Measurements from ENCODE around the gene RHOBTB1. TPM values are rescaled to one million over a fixed set of nuclear protein-coding genes. Genes with fewer than 3 reads are reported as not detected.

Gene RHOBTB1
- total RNA-seq, 2 experiments from 2014 or later = 0.04 to 0.21 TPM

DNA sequence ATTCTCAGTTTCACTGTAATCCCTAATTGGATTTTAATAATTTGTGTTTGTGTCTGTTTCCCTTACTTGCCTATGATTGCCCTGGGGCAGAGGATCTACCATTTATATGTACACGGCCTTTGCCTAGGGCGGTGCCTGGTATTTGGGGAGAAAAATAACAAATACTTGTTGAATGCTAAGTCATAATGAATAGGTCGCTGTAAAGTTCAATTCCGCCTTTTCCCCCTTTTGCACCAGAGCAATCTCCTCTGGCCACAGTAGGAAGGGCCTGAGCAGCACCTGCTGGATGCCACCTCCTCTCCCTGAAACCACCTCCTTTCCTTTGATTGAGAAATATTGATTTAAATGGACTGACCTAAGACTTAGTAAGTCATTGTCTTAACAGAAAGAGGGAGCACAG is 70.2 kb downstream of the RHOBTB1 start:
- Mint-ChIP-seq H3K4me1 (no peaks in the 10 kb centered on the region), H3K9me3 (ENCODE audit: low read depth) (no peaks in the 10 kb centered on the region), H3K36me3 (ENCODE audit: low read depth) (no peaks in the 10 kb centered on the region), H3K27me3 (no peaks in the 10 kb centered on the region), H3K4me3 (no peak overlapping the region), H3K27ac (no peak overlapping the region)
- ATAC-seq (no peak), DNase-seq (no peak)
- CTCF ChIA-PET = no interaction called here
- POLR2A ChIA-PET = no interaction called here
- intact Hi-C loops (cut with DNase I, micrococcal nuclease) = no loop called here

DNA sequence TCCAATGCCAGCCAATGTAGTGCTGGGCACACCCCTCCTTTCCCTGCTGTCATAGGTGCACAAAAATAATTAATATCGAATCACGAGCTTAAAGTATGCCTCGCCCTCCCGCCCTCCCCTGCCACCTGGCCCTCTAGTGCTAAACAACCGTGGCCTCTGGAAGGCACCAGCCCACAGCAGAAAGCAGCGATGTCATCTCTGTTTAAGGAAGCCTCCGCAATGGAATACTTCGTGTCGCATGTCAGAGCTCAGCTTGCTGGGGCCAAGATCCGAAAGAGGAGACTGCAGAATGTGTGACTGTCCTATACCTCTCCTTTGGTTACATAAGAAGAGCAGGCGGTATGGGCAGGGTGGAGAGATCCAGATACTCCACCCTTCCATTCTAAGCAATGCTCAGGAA is 71.5 kb downstream of the RHOBTB1 start:
- no peak overlapping the region for H3K4me3 Mint-ChIP-seq
- intact Hi-C loops (cut with DNase I, micrococcal nuclease) = no loop called here
- H3K27ac Mint-ChIP-seq = no peak overlapping the region
- ChIA-PET CTCF (no interaction called here), POLR2A (no interaction called here)
- DNase-seq (no peak), ATAC-seq (no peak)
- no peaks in the 10 kb centered on the region for H3K4me1 Mint-ChIP-seq
- no peaks in the 10 kb centered on the region for H3K36me3 Mint-ChIP-seq (ENCODE audit: low read depth)
- no peaks in the 10 kb centered on the region for H3K9me3 Mint-ChIP-seq (ENCODE audit: low read depth)
- H3K27me3 Mint-ChIP-seq = no peaks in the 10 kb centered on the region

DNA sequence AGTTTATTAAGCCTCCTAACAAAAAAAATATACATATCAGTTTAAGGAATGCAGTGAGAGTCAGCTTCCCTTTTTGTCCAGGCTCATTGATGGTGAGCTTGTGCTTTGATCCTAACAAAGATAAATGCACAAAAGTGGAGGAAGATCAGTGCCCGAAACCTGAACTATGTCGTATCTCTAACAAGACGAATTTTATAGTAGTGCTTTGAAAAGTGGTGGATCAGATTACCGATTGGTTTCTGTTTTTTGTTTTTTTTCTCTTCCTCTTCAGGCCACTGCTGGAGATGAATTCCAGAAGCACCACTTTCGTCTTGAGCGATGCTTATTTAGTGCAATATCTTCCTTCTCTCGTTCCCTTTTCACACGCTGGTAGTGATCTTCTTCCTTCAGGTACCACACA is 72.8 kb downstream of the RHOBTB1 start:
- CTCF ChIA-PET = interaction anchor here (1.1 kb wide), 1 partner anchor 10 kb away, joined by 3 read pairs; no protein-coding TSS in a partner anchor
- intact Hi-C loops (cut with DNase I, micrococcal nuclease) = no loop called here
- Mint-ChIP-seq H3K27ac (no peak overlapping the region), H3K36me3 (ENCODE audit: low read depth) (no peaks in the 10 kb centered on the region), H3K9me3 (ENCODE audit: low read depth) (no peaks in the 10 kb centered on the region), H3K27me3 (peaks cover 1% of the 10 kb centered on the region), H3K4me1 (no peaks in the 10 kb centered on the region), H3K4me3 (no peak overlapping the region)
- POLR2A ChIA-PET = no interaction called here
- ATAC-seq = no peak
- no peak for DNase-seq

DNA sequence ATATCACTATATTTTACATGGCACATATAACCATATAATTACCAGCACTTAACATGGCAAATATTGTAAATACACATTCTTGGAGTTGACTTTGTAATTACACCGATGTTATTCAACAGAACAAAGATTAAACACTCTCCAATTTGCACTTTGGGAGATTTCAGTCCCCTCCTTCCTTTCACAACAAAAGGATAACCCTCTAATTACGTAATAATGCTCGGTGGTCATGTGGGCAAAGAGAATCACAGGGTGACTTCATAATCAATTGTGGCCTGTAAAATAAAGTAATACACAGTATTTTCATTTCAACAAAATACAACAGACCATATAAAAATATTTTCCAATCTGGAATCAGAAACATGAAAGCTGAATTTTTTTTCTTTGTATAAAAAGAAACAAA is 73.2 kb downstream of the RHOBTB1 start:
- Mint-ChIP-seq H3K27me3 (peaks cover 4% of the 10 kb centered on the region), H3K27ac (no peak overlapping the region), H3K36me3 (ENCODE audit: low read depth) (no peaks in the 10 kb centered on the region), H3K4me3 (no peak overlapping the region), H3K9me3 (ENCODE audit: low read depth) (no peaks in the 10 kb centered on the region), H3K4me1 (no peaks in the 10 kb centered on the region)
- ATAC-seq (no peak), DNase-seq (no peak)
- intact Hi-C loops (cut with DNase I, micrococcal nuclease) = no loop called here
- ChIA-PET POLR2A (no interaction called here), CTCF (interaction anchor here (1.1 kb wide), 1 partner anchor 10 kb away, joined by 3 read pairs; no protein-coding TSS in a partner anchor)

DNA sequence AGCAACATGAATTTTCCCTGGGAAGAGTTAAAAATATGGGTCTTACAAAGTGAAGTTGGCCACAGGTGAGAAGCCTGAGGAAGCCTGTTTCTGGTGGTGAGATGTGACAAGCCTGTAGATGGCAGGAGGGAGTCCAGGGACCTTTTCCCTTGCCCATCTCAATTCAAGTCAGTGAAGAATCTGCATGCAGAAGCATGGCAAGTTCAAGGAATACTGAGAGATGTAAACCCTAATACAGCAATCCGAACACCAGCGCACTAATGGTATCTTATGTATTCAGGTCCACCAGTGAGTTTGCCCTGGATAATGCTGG is 73.6 kb downstream of the RHOBTB1 start:
- ATAC-seq (no peak), DNase-seq (no peak)
- Mint-ChIP-seq H3K36me3 (ENCODE audit: low read depth) (no peaks in the 10 kb centered on the region), H3K4me3 (no peak overlapping the region), H3K4me1 (no peaks in the 10 kb centered on the region), H3K9me3 (ENCODE audit: low read depth) (no peaks in the 10 kb centered on the region), H3K27me3 (peaks cover 4% of the 10 kb centered on the region), H3K27ac (no peak overlapping the region)
- POLR2A ChIA-PET = no interaction called here
- intact Hi-C loops (cut with DNase I, micrococcal nuclease) = no loop called here
- CTCF ChIA-PET = no interaction called here

DNA sequence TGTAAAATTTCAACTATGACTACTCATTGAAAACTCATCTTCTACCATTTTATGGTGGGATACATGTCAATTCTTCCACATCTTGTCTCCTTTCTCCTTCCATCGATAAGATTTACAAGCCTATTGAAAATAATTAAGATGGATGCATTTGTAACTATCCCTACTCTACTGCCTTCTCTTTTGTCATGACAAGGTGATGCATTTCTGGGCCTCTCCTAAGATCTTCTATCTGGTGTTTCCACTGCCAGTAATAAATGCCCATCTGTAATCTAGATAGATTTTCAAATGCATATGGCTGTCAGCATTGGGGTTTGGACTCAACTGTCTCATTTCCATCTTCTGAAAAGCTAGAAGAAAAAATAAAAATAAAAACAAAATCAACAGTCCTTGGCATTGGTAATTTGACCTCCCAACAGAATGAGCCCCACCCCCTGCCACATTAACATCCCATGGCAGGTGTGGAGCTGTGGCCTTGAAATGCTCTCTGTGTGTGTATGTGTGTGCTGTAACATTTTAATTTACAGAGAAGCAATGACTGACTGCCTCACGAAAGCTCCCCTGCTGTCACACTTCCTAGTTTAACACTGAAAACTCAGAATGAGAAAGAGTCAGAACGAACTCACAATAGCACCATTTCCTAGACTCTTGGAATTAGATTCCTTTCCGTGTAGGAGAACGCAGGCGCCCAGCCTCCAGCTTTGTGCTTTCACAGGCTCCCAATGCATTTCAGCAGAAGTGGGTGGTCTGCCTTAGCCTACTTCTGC is 74.2 kb downstream of the RHOBTB1 start:
- DNase-seq (no peak), ATAC-seq (no peak)
- Mint-ChIP-seq H3K27ac (no peak overlapping the region), H3K9me3 (ENCODE audit: low read depth) (no peaks in the 10 kb centered on the region), H3K4me3 (no peak overlapping the region), H3K4me1 (no peaks in the 10 kb centered on the region), H3K36me3 (ENCODE audit: low read depth) (no peaks in the 10 kb centered on the region), H3K27me3 (peaks cover 4% of the 10 kb centered on the region)
- CTCF ChIA-PET = interaction anchor here (0.5 kb wide), 1 partner anchor 299 kb away, joined by 3 read pairs; no protein-coding TSS in a partner anchor
- intact Hi-C loops (cut with DNase I, micrococcal nuclease) = no loop called here
- POLR2A ChIA-PET = no interaction called here

DNA sequence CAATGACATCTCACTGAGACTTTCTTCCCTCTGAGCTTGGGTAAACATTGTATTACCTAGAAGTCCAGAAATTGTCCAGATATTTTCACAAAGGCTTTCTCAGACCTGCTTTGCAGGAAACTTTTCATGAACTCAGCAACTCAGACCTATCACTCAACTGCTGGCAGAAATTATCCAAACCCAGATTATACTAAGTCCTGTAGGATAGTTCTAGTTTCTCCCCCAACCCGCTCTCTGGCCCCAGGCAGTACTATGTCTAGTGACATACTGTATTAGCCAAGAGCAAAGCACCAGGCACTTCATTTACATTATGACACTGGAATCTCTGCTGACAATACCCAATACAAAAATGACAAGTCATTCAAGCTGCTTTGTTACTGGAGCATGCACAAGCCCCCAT is 75.0 kb downstream of the RHOBTB1 start:
- ATAC-seq (no peak), DNase-seq (no peak)

DNA sequence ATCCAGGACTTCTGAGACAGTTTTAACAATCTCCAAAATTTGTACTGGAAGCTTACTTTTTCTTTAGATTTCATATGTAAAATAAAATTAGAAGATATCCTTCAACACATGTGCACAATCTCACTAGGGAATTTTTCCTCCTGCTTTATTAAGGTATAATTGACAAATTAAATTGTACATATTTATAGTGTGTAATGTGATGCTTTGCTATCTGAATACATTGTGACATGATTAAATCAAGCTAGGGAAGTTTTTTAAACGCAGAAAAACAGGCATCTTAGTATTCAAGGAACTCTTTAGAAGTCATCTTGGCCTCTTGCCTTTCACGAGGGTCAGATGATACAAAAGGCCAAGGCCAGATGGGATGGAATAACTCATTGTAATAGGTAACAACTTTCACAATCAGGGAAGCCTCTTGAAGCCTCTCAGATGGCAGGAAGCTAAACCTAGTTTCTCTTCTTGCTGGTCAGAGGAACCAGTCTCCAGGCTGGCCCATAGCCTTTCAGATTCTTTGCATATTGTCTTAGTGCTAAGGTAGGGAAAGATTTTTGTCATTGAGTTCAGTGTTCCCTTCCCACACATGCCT is 78.7 kb downstream of the RHOBTB1 start:
- no peak for DNase-seq
- ATAC-seq = no peak
- ChIA-PET CTCF (interaction anchor here (0.6 kb wide), 1 partner anchor 1632 kb away, joined by 3 read pairs; no protein-coding TSS in a partner anchor), POLR2A (no interaction called here)
- intact Hi-C loops (cut with DNase I, micrococcal nuclease) = no loop called here
- no peaks in the 10 kb centered on the region for H3K9me3 Mint-ChIP-seq (ENCODE audit: low read depth)
- H3K27ac Mint-ChIP-seq = no peak overlapping the region
- no peaks in the 10 kb centered on the region for H3K4me1 Mint-ChIP-seq
- no peaks in the 10 kb centered on the region for H3K36me3 Mint-ChIP-seq (ENCODE audit: low read depth)
- H3K4me3 Mint-ChIP-seq = no peak overlapping the region
- H3K27me3 Mint-ChIP-seq = peaks cover 6% of the 10 kb centered on the region

More for the DNA sequence above, 75.0 kb downstream of the RHOBTB1 start:
- H3K4me3 Mint-ChIP-seq = no peak overlapping the region
- no peaks in the 10 kb centered on the region for H3K36me3 Mint-ChIP-seq (ENCODE audit: low read depth)
- H3K4me1 Mint-ChIP-seq = no peaks in the 10 kb centered on the region
- H3K27me3 Mint-ChIP-seq = peaks cover 4% of the 10 kb centered on the region
- H3K9me3 Mint-ChIP-seq (ENCODE audit: low read depth) = no peaks in the 10 kb centered on the region
- POLR2A ChIA-PET = no interaction called here
- intact Hi-C loops (cut with DNase I, micrococcal nuclease) = no loop called here
- no peak overlapping the region for H3K27ac Mint-ChIP-seq
- CTCF ChIA-PET = interaction anchor here (0.5 kb wide), 1 partner anchor 299 kb away, joined by 3 read pairs; no protein-coding TSS in a partner anchor

DNA sequence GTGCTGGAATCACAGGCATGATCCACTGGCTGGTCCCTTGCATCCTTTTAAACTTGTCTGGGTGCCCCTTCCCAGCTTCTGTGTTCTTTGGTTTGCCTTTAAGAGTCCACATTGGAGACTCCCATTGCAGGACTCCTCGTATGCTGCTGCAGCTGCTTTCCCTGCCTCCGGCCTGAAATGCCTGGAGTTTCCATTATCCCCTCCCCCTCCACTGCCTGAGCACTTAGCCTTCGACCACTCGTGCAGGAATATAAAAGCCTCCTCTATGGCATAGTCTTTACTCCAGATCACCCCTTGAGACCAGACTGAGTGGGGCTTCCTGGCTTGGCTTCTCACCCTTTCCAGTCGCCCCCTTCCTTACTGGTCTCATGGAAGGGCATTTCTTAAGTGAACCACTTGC is 80.2 kb downstream of the RHOBTB1 start:
- no peak overlapping the region for H3K27ac Mint-ChIP-seq
- H3K36me3 Mint-ChIP-seq (ENCODE audit: low read depth) = no peaks in the 10 kb centered on the region
- CTCF ChIA-PET = no interaction called here
- no peaks in the 10 kb centered on the region for H3K9me3 Mint-ChIP-seq (ENCODE audit: low read depth)
- intact Hi-C loops (cut with DNase I, micrococcal nuclease) = no loop called here
- no peak overlapping the region for H3K4me3 Mint-ChIP-seq
- POLR2A ChIA-PET = no interaction called here
- H3K27me3 Mint-ChIP-seq = peaks cover 8% of the 10 kb centered on the region
- H3K4me1 Mint-ChIP-seq = no peaks in the 10 kb centered on the region
- DNase-seq = no peak
- no peak for ATAC-seq

DNA sequence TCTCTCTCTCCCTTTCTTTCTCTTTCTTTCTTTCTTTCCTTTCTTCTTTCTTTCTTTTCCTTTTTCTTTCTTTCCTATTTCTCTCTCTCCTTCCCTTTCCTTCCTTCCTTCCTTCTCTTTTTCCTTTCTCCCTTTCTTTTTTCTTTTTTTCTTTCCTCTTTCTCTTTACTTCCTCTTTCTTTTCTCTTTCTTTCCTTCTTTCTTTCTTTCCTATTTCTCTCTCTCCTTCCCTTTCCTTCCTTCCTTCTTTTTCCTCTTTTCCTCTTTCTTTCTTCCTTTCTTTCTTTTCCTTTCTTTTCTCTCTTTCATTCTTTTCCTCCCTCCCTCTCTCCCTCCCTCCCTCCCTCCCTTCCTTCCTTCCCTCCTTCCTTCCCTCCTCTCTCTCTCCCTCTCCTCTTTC is 81.5 kb downstream of the RHOBTB1 start:
- intact Hi-C loops (cut with DNase I, micrococcal nuclease) = no loop called here
- DNase-seq = no peak
- no peak overlapping the region for H3K4me3 Mint-ChIP-seq
- H3K27ac Mint-ChIP-seq = no peak overlapping the region
- ATAC-seq = no peak
- ChIA-PET CTCF (no interaction called here), POLR2A (no interaction called here)
- peaks cover 8% of the 10 kb centered on the region for H3K27me3 Mint-ChIP-seq
- no peaks in the 10 kb centered on the region for H3K9me3 Mint-ChIP-seq (ENCODE audit: low read depth)
- H3K4me1 Mint-ChIP-seq = no peaks in the 10 kb centered on the region
- no peaks in the 10 kb centered on the region for H3K36me3 Mint-ChIP-seq (ENCODE audit: low read depth)

DNA sequence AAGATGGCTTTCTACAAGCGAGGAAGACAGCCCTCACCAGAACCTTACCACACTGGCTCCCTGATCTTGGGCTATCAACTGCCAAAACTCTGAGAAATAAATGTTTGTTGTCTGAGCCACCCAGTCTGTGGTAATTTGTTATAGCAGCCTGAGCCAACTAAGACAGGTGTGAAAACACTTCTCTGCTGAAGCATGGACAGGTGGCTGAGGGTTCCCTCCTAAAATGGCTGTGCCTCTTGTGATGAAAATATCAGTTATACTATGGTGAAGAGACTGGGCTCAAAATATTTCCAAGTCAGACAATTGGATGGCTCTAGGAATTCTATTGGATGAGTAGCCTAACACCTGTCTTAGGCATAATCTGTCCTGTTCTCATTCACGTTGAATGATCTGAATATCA is 87.6 kb downstream of the RHOBTB1 start:
- Mint-ChIP-seq H3K27me3 (peaks cover 2% of the 10 kb centered on the region), H3K36me3 (ENCODE audit: low read depth) (no peaks in the 10 kb centered on the region), H3K27ac (no peak overlapping the region), H3K4me1 (no peaks in the 10 kb centered on the region), H3K4me3 (no peak overlapping the region), H3K9me3 (ENCODE audit: low read depth) (no peaks in the 10 kb centered on the region)
- DNase-seq (no peak), ATAC-seq (no peak)
- intact Hi-C loops (cut with DNase I, micrococcal nuclease) = no loop called here
- ChIA-PET CTCF (no interaction called here), POLR2A (no interaction called here)

DNA sequence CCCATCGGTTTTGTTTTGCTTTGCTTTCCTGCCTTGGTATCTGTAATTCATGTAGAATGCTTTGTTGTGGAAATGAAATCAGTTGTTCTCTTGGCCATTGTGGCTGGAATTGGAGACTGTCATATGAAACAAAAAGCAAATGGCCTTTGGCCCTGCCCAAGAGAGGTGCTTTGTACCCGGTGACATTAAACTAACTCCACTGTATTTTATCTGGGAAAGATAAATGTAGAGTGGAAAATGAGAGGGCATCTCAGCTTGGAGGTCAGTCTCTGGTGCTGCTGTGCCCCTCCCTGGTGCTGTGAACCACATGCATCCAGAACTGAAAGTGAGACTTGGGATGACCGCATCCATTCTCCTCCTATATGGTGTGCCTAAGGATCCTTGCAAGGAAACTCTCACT is 90.3 kb downstream of the RHOBTB1 start:
- intact Hi-C loops (cut with DNase I, micrococcal nuclease) = no loop called here
- no peak for ATAC-seq
- ChIA-PET CTCF (no interaction called here), POLR2A (no interaction called here)
- no peak for DNase-seq
- Mint-ChIP-seq H3K36me3 (ENCODE audit: low read depth) (no peaks in the 10 kb centered on the region), H3K9me3 (ENCODE audit: low read depth) (no peaks in the 10 kb centered on the region), H3K4me3 (no peak overlapping the region), H3K4me1 (no peaks in the 10 kb centered on the region), H3K27ac (no peak overlapping the region), H3K27me3 (no peaks in the 10 kb centered on the region)

Data from activated CD4-positive, alpha-beta T cell treated with anti-CD3 and anti-CD28 coated beads for 36 hours (primary cell).